Nephron progenitor cell (in vitro differentiated cells): ENCODE measurements around the gene QRSL1.
A peak's percentile ranks its signal among the peaks of the same experiment; 100 is the strongest.

Source experiments
- DNase-seq: peaks from one replicate; pipeline ENCODE4 v3.0.0; 2021
- H3K27ac Mint-ChIP-seq: 2 replicates; pipeline ENCODE4 v1.8.0; 2021; ENCODE audit warnings: mild to moderate bottlenecking, moderate library complexity, mixed read lengths
- H3K27me3 Mint-ChIP-seq: 2 replicates; pipeline ENCODE4 v1.8.0; 2021; ENCODE audit warnings: mild to moderate bottlenecking, low read depth, mixed read lengths; ENCODE audit not compliant: poor library complexity
- H3K36me3 Mint-ChIP-seq: 2 replicates; pipeline ENCODE4 v1.8.0; 2021; ENCODE audit warnings: low read depth, mixed read lengths
- H3K4me1 Mint-ChIP-seq: 2 replicates; pipeline ENCODE4 v1.8.0; 2021; ENCODE audit warnings: mixed read lengths
- H3K4me3 Mint-ChIP-seq: 2 replicates; pipeline ENCODE4 v1.8.0; 2021; ENCODE audit warnings: mild to moderate bottlenecking, moderate library complexity, mixed read lengths
- H3K9me3 Mint-ChIP-seq: 2 replicates; pipeline ENCODE4 v1.8.0; 2021; ENCODE audit warnings: mild to moderate bottlenecking, moderate library complexity, mixed read lengths
- CTCF ChIP-seq: fragments of 200-600 bp; sonication (generic); IDR thresholded peaks from 2 replicates; pipeline ENCODE4 v1.5.0; 2021; ENCODE audit warnings: antibody characterized with exemption

The QRSL1 gene

DNA sequence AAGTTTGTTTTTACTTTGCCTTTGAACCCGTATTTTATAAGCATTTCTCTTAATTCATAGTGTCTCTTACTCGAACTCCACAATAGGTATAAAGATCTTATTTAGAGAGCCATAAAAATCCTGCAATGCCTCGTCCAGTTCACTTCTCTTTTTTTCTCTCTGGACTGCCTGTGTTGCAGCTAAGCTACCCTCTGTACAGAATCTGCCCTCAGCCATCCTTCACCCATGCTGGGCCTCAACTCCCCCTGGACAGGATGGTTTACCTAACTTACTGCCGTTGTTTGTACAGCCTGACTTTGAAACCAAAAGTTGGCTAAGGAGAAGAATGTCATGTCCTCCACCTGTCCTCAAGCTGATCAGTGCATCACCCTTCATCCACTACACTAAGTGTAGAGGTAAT is 10.4 kb downstream of the QRSL1 start:
- no peak for TF ChIP-seq CTCF
- no peak overlapping the region for H3K27ac Mint-ChIP-seq
- no peaks in the 10 kb centered on the region for H3K9me3 Mint-ChIP-seq
- no peak overlapping the region for H3K4me3 Mint-ChIP-seq
- H3K4me1 Mint-ChIP-seq: peaks cover 8% of the 10 kb centered on the region
- peaks cover 69% of the 10 kb centered on the region for H3K36me3 Mint-ChIP-seq
- no peaks in the 10 kb centered on the region for H3K27me3 Mint-ChIP-seq
- DNase-seq: no peak

DNA sequence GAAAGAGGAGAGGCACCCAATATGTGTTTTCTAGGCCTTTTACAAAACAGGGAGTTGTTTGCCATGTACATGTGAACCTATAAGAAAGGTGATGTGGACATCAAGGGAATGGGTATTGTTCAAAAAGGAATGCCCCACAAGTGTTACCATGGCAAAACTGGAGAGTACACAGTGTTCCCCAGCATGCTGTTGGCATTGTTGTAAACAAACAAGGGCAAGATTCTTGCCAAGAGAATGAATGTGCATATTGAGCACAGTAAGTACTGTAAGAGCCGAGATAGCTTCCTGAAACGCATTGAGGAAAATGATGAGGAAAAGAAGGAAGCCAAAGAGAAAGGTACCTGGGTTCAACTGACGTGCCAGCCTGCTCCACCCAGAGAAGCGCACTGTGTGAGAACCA is 13.1 kb downstream of the QRSL1 start:
- Mint-ChIP-seq H3K27me3 (no peaks in the 10 kb centered on the region), H3K9me3 (peaks cover 3% of the 10 kb centered on the region), H3K27ac (no peak overlapping the region), H3K4me1 (peaks cover under 1% of the 10 kb centered on the region), H3K36me3 (peaks cover 83% of the 10 kb centered on the region), H3K4me3 (no peak overlapping the region)
- TF ChIP-seq CTCF: no peak
- DNase-seq: no peak

- Mint-ChIP-seq H3K27ac (no peak overlapping the region), H3K4me3 (no peak overlapping the region), H3K9me3 (peaks cover 3% of the 10 kb centered on the region), H3K4me1 (no peaks in the 10 kb centered on the region), H3K27me3 (no peaks in the 10 kb centered on the region), H3K36me3 (peaks cover 78% of the 10 kb centered on the region)
- TF ChIP-seq CTCF: no peak
- no peak for DNase-seq
These were observed 13.7 kb downstream of the QRSL1 start for GRCh38 chr6:106643061-106643460.

- Mint-ChIP-seq H3K36me3 (peaks cover 73% of the 10 kb centered on the region), H3K27me3 (no peaks in the 10 kb centered on the region), H3K9me3 (peaks cover 3% of the 10 kb centered on the region), H3K4me3 (no peak overlapping the region), H3K27ac (no peak overlapping the region), H3K4me1 (no peaks in the 10 kb centered on the region)
- no peak for DNase-seq
- no peak for TF ChIP-seq CTCF
These were observed 19.4 kb downstream of the QRSL1 start for GRCh38 chr6:106648651-106649308.

GRCh38 chr6:106658469-106658868 is 29.1 kb downstream of the QRSL1 start:
- H3K27ac Mint-ChIP-seq: no peak overlapping the region
- no peak for DNase-seq
- H3K4me3 Mint-ChIP-seq: no peak overlapping the region
- no peak for TF ChIP-seq CTCF
- peaks cover 96% of the 10 kb centered on the region for H3K36me3 Mint-ChIP-seq
- H3K9me3 Mint-ChIP-seq: peaks cover 47% of the 10 kb centered on the region
- no peaks in the 10 kb centered on the region for H3K27me3 Mint-ChIP-seq
- no peaks in the 10 kb centered on the region for H3K4me1 Mint-ChIP-seq

- Mint-ChIP-seq H3K27me3 (no peaks in the 10 kb centered on the region), H3K9me3 (peaks cover 44% of the 10 kb centered on the region), H3K4me3 (no peak overlapping the region), H3K4me1 (no peaks in the 10 kb centered on the region), H3K36me3 (peaks cover 96% of the 10 kb centered on the region), H3K27ac (peak overlapping the region; percentile 61)
- DNase-seq: no peak
- TF ChIP-seq CTCF: no peak
These were observed 30.5 kb downstream of the QRSL1 start for GRCh38 chr6:106659859-106660258.
